NCI-H1417 (cell line): Measurements from ENCODE around the gene OSM.

Experiments
- DNase-seq, 3 experiments: peaks; one replicate each; lab custom pipeline; 2025; lab: John Stamatoyannopoulos, UW

Gene OSM

GRCh38 chr22:30297991-30298701, 31.5 kb upstream of the OSM start:
- peak in 1 of 3 experiments; percentile 12 for DNase-seq

GRCh38 chr22:30297276-30297990, 30.8 kb upstream of the OSM start:
- DNase-seq: no peak

GRCh38 chr22:30296833-30297232, 30.2 kb upstream of the OSM start:
- DNase-seq: no peak

GRCh38 chr22:30296324-30296723, 29.7 kb upstream of the OSM start:
- no peak for DNase-seq

- no peak for DNase-seq
These were observed 28.9 kb upstream of the OSM start for GRCh38 chr22:30295576-30295975.

GRCh38 chr22:30294830-30295229, 28.2 kb upstream of the OSM start:
- no peak for DNase-seq

GRCh38 chr22:30294066-30294465, 27.4 kb upstream of the OSM start:
- DNase-seq: peak in 2 of 3 experiments; percentile 1 to 6

- no peak for DNase-seq
These were observed 26.4 kb upstream of the OSM start for GRCh38 chr22:30293026-30293425.

GRCh38 chr22:30292069-30292970, 25.7 kb upstream of the OSM start:
- no peak for DNase-seq

- DNase-seq: peak in 2 of 3 experiments; percentile 7 to 17
These were observed 24.6 kb upstream of the OSM start for GRCh38 chr22:30291058-30291892.

- peak in 2 of 3 experiments; percentile 7 to 22 for DNase-seq
These were observed 23.8 kb upstream of the OSM start for GRCh38 chr22:30290342-30291057.

- no peak for DNase-seq
These were observed 23.3 kb upstream of the OSM start for GRCh38 chr22:30289980-30290313.

- DNase-seq: peak; percentile 82 to 94 (median 88)
These were observed 22.7 kb upstream of the OSM start, which contains the start of gene CASTOR1 for GRCh38 chr22:30289141-30289979. TSS of gene CASTOR1 (minus strand) at chr22:30289505. CDS start at chr22:30289497, 8 bp downstream.

GRCh38 chr22:30288419-30289140, 21.9 kb upstream of the OSM start:
- DNase-seq: peak in 1 of 3 experiments; percentile 14

GRCh38 chr22:30287648-30288418, 21.2 kb upstream of the OSM start:
- peak; percentile 38 to 75 (median 49) for DNase-seq

- peak; percentile 21 to 42 (median 35) for DNase-seq
These were observed 20.4 kb upstream of the OSM start for GRCh38 chr22:30286813-30287647.

- no peak for DNase-seq
These were observed 19.7 kb upstream of the OSM start for GRCh38 chr22:30286331-30286730.

- DNase-seq: no peak
These were observed 19.2 kb upstream of the OSM start for GRCh38 chr22:30285846-30286200.
